Omental fat pad (tissue), 4 donors: ENCODE measurements around the gene EPHB2. TPM values are rescaled to one million over a fixed set of nuclear protein-coding genes. Genes with fewer than 3 reads are reported as not detected.

ENCODE experiments used
- ATAC-seq: fragments of 150-250 bp; one replicate; pipeline ENCODE4 v1.9.1; 2016; ENCODE audit warnings: mild to moderate bottlenecking, moderate library complexity; ENCODE audit not compliant: low FRiP score
- DNase-seq: peaks from one replicate; pipeline ENCODE4 v3.0.0-alpha.2; 2019; ENCODE audit warnings: low spot score
- total RNA-seq, 4 donors: library from RNA; depleted of rRNA; stranded (reverse); fragments of >200 nt; gene quantifications; one replicate each; pipeline ENCODE4 v1.1.0, GENCODE V29; 2016
- TF ChIP-seq, protein P1 (sequence below), 3 donors: fragments of 450-650 bp; IDR thresholded peaks; one replicate each; pipeline ENCODE4 v1.5.1; 2016 to 2017; ENCODE audit warnings: antibody characterized with exemption in 3 of 3, mild to moderate bottlenecking in 3 of 3, moderate library complexity in 2 of 3

The EPHB2 gene
- total RNA-seq, 4 donors from 2014 or later, result 3.5 to 5.5 (median 4.7) TPM

DNA sequence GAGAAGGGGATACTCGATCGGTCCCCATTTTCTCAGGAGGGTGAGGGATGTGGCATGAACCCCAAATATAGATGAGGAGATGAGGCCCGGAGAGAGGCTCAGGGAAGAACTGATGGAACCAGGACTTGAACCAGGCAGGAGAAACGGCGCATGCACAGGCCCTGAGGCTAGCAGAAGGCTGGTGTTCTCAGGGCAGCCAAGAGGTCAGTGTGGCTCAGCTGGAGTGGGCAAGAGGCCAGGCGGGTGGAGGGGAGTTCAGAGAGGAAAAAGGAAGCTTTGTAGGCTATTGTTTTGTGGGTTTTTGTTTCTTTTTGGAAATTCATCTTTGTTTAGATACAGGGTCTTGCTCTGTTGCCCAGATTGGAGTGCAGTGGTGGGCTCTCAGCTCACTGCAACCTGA lies 140.0 kb downstream of the EPHB2 start:
- no peak for ATAC-seq
- TF ChIP-seq, protein P1, sequence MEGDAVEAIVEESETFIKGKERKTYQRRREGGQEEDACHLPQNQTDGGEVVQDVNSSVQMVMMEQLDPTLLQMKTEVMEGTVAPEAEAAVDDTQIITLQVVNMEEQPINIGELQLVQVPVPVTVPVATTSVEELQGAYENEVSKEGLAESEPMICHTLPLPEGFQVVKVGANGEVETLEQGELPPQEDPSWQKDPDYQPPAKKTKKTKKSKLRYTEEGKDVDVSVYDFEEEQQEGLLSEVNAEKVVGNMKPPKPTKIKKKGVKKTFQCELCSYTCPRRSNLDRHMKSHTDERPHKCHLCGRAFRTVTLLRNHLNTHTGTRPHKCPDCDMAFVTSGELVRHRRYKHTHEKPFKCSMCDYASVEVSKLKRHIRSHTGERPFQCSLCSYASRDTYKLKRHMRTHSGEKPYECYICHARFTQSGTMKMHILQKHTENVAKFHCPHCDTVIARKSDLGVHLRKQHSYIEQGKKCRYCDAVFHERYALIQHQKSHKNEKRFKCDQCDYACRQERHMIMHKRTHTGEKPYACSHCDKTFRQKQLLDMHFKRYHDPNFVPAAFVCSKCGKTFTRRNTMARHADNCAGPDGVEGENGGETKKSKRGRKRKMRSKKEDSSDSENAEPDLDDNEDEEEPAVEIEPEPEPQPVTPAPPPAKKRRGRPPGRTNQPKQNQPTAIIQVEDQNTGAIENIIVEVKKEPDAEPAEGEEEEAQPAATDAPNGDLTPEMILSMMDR (IDR thresholded peaks at IDR 0.05), result no peak
- DNase-seq, result no peak

- TF ChIP-seq, protein P1 (IDR thresholded peaks at IDR 0.05), result no peak
- DNase-seq, result no peak
- no peak for ATAC-seq
Measured at GRCh38 chr1:22851517-22851916, 140.9 kb downstream of the EPHB2 start.

DNA sequence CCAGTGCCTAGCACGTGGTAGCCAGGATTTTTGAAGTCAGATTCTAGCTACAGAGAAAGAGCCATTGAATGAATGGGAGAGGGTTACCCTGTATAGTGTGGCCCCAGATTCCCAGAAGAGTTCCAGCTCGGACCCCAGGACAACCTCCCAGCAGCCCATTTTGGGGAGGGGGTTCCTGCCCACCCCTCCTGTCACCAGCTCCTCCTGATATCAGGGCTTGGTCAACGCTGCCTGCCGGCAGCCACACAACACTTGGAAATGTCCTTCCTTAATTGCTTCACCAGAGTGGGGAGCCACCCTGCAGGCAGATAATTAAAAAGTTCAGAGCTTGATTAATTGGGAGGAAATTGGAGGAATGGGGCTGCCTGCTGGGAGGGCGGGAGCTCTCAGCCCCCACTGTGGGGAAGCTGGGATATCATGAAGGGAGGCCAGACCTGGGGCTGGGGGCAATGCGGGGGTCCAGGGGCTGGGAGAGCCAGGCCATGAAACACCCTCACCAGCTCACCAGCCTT lies 141.6 kb downstream of the EPHB2 start:
- TF ChIP-seq, protein P1 (IDR thresholded peaks at IDR 0.05), result no peak
- no peak for ATAC-seq

DNA sequence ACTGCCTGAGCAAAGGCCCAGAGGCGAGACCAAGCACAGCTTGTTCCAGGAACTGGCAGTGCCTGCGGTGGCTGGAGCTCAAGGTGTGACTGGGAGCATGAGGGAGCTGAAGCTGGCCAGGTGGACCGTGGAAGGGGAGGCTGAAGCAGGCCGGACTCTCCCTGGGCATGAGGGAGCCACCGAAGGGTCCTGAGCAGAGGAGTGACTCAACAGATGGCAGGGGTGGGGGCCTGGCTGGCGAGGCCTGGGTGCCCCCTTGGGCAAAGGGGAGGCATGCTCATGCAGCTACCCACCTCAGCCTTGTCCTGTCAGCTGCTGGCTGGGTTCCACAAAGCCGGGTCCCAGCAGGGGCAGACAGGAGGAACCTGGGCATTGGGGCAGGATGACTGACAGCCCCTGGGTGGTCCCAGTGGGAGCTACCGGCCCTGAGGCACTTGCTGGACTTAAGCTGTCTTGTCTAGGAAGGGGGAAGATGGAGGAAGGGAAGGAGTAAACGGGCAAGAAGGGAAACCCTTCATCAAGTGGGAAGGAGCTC lies 143.1 kb downstream of the EPHB2 start:
- ATAC-seq, result no peak
- TF ChIP-seq, protein P1 (IDR thresholded peaks at IDR 0.05), result no peak
- DNase-seq, result no peak

More for the DNA sequence above, 141.6 kb downstream of the EPHB2 start:
- no peak for DNase-seq

DNA sequence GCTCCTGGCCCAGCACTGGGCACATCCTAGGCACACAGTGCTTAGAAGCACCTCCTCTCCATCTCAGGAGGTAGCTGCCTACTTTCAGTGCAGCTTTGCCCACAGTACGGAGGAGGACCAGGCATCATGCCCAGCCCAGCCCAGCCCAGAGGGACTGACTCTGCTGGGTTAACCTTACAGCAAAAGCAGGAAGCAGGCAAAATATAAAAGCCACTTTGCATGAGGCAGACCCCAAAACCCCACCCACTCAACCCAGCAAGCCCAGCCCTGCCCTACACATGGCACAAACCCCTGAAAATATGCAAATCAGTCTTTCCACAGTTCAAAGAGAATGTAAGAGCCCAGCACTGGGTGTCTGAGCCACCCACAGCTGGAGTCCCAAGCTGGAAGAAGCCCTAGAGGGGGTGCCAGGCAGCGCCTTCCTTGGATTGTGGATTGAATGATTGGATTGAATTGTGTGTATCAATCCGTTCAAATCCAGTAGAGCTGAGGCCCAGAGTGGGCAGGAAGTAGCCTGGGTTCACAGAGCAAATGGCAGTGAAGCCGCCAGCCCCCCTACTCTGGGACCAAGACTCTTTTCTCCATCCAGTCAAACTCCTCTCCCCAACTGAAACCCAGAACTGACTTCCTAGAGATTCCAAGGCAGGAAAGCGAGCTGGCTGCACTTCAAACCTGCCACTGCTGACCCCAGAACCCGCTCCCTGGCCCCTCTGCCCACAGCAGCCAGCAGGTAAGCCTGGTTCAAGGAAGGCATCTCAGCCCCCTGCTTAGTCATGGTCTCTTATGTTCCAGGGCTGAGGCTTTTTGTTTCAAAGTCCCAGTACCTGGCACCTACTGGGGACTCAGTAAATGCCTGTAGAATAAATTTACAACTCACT lies 144.3 kb downstream of the EPHB2 start:
- DNase-seq, result no peak
- TF ChIP-seq, protein P1 (IDR thresholded peaks at IDR 0.05), result no peak
- ATAC-seq, result no peak

DNA sequence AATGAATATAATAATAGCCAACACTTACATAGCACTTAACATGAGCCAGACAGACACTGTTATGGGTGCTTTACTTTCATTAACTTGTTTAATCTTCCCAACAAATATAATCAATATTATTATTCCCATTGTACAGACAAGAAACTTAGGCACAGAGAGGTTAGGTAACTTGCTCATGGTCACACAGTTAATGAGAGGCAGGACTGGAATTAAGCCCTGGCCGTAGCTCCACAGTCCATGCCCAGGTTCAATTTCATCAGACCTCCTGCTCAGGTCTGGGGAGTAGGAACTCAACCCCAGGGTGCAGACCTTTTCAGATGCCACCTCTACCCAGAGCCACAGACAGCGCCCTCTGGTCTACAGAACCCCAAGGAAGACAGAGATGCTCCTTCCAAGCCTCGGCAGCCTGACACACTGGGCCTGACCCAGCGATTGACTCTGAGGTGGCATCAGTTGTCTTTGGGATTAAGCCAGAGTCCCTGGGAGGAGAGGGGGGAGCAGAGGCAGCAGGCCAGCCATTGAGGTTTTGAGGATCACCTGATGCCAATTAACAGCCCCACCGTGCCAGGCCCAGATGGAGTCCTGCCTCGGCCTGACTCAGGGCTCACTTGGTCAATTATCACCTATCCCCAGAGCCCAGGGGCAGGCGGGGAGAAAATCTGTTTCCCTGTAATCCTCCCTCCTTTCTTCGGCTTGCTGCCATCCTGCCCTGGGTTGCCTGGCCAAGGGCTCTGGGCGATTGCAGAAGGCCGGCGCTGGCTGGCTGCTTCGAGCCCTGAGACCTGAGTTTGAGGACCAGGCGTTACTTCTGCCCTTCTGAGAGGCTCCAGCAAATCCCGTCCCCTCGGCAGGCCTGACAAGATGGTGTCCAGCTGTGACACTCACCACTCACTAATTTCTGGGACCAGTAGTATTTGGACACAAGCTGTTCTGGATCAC lies 145.3 kb downstream of the EPHB2 start:
- no peak for ATAC-seq
- TF ChIP-seq, protein P1 (IDR thresholded peaks at IDR 0.05), result no peak
- DNase-seq, result no peak
